Stimulated activated CD8-positive, alpha-beta memory T cell treated with anti-CD3 and anti-CD28 coated beads, Interleukin-12 subunit alpha, Interleukin-12 subunit beta, amount 100 ng/mL, for 1 hour (primary cell): ENCODE results near the gene GCNT3.

Experiments
- DNase-seq: peaks from one replicate; pipeline ENCODE4 v3.0.0-alpha.2; 2020; ENCODE audit warnings: low read depth

GCNT3 gene, protein sequence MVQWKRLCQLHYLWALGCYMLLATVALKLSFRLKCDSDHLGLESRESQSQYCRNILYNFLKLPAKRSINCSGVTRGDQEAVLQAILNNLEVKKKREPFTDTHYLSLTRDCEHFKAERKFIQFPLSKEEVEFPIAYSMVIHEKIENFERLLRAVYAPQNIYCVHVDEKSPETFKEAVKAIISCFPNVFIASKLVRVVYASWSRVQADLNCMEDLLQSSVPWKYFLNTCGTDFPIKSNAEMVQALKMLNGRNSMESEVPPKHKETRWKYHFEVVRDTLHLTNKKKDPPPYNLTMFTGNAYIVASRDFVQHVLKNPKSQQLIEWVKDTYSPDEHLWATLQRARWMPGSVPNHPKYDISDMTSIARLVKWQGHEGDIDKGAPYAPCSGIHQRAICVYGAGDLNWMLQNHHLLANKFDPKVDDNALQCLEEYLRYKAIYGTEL

DNA sequence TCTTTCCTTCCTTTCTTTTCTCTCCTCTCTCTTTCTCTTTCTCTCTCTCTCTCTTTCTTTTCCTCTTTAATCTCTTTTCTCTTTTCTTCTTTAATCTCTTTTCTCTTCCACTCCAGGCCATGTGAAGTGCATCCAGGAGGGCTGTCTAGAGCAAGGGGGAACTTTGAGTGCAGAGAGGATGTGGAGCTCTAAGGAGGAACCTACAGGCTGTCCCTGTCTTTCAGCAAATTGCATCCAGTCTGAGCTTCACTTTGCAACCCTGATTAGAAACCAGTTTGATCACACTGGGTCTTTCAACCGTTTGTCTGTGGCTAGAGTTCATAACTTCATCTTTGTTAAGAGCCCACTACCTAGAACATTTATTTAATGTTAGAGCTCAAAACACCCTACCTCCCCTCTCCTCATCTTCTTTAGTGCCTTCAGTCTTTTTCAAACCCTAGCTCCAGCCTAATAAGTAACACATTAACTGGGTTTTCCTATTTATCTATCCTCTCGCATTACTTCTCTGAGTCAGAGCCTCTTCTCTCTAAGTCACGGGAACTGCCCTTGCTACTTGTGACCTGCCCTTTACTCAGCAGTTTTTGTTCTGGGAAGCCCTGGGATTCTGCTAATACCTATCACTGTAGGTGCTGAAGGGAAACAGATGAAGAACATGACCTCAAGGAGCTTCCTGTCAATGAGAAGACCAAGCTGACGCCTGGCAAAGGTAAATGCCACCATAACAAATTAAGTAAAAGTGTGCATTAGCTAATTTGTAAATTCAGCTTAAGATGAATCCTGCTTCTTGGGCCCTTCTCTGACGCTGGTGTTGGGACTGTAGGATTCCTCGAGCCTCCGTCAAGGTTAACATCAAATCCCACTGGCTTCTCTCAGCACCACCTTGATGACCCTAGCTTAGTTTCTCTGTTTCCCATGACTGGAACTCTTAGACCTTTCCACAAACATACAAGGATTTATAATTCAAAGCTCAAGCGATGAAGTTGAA lies at the start of gene GCNT3:
Gene GCNT3, plus strand, starts transcription at position 508 of the 985 bp plus-strand sequence. CDS start 6,456 bp downstream, outside the sequence.
- DNase-seq, result no peak

DNA sequence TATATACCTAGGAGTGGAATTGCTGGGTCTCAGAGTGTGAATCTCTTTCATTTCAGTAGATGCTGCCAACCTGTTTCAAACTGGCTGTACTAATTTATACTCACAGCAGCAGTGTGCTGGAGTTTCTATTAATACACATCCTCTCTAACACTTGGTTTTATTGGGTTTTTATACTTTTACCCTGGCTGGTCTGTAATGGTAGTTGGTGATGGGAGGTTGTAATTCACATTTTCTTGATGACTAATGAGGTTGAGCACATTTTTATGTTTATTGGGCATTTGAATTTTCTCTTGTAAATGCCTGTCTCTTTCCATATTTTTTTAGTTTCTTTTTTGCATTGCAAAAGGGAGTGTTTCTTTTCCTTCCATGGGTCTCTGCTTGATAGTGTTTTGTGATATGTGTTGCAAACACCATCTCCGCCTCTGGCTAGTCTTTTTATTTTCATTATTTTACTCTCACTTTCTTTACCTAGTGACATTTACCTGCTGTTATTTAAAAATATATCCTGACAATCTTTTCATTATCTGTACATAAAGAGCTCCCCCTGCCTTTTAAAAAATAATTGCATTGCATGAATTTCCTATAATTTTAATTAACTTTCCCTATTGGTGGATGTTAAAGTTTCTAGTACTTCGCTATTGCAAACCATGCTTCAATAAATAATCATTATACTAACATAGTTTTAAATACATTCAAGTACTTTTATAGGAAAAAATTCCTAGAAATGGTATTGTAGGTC lies 49.0 kb upstream of the GCNT3 start:
- DNase-seq, result no peak

DNA sequence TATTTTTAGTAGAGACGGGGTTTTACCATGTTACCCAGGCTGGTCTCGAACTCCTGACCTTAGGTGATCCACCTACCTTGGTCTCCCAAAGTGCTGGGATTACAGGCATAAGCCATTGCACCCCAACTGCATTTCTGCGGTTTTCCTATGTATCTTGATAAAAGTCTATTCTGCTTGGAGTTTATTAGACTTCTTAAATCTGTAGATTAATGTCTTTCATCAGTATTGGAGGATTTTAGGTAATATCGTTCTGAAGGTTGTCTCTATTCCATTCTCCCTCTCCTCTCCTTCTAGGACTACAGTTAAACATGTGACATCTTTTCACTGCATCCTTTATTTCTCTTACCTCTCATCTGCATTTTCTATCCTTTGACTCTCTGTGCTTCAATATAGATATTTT lies 46.3 kb upstream of the GCNT3 start:
- no peak for DNase-seq

DNA sequence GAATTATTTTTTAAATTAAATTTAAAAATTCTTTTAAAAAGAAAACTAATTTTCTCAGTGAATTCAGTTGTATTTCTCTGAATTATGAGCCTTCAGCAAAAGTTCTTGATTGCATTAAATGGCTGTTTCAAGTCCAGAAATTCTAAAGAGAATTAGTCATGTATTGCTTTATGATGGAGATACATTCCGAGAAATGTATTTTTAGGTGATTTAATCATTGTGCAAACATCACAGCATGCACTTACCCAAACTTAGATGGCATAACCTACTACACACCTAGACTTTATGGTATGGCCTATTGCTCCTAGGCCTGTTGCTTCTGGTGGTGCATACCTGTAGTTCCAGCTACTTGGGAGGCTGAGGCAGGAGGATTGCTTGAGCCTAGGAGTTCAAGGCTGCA lies 44.3 kb upstream of the GCNT3 start:
- no peak for DNase-seq

DNA sequence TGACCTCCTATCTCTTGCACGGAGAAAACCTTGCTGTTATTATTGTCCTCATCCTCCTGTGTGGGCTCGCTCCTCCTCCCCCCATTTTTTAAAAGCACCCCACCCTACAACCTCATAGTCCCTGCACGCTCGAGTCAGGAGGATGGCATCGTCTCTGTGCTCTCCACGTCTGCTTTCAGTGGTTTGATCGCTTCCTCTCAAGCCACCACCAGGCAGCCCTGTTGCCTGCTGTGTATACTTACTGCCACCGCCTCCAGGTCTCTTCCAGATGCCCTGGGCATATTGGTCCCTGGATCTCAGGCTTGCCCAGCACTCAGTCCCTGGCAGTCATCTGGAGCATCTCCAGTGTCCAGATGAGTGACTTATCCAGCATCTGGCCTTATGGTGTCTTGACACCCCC lies 42.1 kb upstream of the GCNT3 start:
- no peak for DNase-seq

DNA sequence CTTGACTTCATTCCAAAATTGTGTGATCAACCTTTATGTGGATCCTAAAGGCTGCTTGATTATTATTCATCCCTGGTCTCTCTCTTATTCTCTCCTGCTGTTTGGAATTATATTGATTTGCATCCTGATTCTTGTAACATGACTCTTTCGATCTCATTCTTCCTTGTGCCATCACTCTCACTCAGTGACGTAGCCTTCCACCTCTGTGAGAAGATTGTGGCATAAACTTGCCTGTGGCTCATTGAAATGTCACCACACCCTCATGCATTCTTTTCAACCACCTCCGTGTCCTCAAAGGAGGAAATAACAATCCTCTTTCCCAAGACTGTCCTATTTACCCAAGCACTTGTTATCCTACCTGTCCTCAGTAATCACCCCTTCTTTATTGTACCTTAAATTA lies 41.3 kb upstream of the GCNT3 start:
- no peak for DNase-seq

DNA sequence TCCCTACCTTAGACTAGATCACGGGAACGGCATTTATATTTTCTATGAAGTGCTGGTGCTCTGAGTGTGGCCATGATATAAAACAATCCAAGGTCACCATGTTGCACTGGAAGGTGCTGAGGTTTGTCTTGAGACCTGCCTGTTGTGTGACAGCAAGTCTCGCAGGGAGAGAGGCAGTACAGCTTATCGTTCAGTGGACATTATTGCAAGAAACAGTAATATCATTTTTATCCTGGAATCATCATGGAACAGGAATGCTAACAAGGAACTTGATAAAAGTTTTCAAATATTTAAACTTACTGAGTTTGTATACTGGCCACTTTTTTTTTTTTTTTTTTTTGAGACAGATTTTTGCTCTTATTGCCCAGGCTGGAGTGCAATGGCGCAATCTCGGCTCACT lies 40.0 kb upstream of the GCNT3 start:
- DNase-seq, result no peak

DNA sequence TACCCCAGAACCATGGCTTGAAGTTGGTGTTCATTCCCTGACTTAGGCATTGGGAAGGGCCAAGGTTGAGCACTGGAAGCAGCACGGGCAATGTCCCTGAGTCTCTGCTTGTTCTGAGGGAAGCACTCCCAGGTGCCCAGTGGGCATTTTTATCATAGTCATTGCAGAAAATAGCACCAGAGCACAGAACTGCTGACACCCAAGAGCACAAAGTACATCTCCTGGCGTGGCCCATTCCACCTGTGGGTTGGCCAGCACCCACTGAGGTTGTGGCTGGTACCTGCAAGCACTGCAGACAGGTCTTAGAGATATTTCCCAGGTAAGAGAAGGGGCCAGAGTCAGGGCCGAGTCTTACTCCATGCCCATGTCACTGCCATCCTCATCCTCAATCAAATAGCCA lies 28.5 kb upstream of the GCNT3 start:
- DNase-seq, result no peak

DNA sequence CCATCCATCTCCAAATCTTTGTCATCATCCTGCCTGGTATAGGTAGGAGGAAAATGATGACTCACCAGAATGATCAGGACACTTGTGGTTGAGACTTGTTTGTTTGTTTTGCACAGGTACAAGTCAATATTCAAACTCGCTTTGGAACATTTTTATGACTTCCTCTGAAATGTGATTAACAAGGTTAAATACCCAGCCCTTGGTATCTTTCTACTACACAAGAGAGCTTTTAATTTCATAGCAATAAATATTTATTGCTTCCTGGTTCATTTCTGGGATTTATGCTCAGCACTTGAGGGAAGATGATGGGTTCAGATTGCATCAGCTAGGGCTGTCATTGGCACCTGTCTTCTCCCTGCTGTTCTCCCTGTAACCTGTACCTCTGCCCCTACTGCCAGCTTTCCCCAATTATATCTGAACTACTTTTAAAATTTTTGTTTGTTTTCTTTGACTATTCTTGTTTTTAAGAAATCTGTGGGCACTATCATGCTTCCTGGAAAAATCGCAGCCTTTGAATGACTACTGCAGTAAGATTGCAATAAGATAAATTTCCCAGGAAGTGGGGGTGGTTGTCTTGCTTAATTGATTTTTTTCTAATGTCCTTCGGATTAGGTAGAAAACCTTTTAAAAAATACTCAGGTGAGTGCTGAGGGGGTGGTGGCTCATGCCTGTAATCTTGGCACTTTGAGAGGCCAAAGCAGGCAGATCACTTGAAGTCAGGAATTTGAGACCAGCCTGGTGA lies 24.3 kb upstream of the GCNT3 start:
- no peak for DNase-seq

DNA sequence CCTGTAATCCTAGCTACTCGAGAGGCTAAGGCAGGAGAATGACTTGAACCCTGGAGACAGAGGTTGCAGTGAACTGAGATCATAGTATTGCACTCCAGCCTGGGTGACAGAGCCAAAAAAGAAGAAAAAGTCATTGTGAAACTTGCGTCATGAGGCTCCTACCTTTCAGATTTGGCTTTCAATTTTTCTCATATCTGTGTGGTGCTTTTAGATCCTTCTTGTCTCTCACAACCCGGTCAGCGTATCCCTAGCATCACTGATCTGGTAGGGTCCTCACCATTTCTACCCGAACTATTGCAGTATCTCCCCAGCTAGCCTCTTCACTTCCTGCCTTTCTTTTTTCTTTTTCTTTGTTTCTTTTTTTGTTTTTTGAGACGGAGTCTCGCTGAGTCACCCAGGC lies 21.6 kb upstream of the GCNT3 start:
- DNase-seq, result no peak

DNA sequence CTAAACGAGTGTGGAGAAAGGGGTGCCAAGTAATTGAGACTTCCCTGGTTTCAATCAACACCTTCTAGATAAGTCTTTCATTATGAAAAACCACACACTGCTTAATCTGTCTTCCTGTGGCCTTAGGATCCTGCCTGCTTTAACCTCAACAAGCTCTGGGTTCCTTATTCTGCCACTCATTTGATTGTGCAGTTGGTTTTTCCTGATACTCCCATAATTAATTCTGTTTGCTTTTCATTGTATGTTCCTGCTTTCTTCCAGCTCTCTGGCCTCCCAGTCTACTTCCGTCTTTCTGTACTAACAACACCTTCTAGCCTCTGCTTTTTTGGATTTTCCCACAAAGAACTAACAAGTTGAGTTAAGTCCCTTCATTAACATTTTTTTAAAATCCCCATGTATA lies 20.2 kb upstream of the GCNT3 start:
- DNase-seq, result no peak

DNA sequence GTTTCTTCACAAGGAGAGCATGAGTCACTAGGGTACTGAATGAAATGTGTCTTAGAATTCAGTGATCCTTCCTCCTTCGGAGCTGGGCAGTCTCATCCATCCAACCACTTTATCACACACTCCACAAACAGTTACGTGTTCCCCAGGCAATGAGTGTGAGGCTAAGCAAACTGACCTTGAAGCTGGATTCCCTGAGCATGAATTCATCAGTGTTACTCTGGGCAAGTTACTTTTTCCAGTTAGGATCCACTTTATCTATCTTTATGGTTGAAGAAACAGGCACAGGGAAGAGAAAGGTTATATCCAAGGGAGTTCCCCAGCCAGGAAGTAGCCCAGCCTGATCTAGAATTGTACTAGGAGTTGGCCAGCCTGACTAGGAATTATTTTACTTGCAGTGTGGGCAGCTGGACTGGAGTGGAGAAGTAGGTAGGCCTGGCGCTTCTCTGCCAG lies 17.1 kb upstream of the GCNT3 start:
- DNase-seq, result no peak

DNA sequence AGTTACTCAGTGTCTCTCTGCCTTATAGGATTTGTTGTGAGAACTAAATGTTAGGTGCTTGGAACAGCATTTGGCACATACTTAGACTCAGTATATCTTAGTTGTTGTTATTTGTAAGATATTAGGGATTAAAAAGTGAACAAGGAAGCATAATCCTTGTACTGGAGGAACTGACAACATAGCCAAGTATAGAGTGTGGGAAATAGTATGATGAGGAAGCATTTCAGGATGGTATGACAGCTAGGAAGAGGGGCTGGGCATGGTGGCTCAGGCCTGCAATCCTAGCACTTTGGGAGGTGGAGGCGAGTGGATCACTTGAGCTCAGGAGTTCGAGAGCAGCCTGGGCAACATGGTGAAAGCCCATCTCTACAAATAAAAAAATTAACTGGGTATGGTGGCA lies 16.6 kb upstream of the GCNT3 start:
- DNase-seq, result no peak

DNA sequence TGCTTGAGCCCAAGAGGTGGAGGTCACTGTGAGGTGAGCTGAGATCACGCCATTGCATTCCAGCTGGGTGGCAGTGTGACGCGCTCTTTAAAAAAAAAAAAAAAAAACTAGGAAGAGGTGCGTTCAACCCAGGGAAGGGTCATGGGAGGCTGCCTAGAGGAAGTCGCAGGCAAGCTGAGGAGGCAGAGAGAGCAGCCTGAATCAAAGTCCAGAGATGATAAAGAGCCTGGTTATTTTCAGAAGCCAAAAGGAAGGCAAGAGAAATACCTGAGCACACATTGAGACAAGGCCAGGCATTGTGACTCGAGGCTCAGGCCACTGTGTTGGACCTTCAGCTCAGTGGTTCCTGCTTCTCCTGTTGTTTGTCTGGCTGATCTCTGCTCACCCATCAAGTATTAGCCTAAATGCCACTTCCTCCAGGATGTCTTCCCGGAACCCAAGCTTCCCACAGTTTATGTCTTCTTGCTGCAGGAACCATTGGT lies 16.1 kb upstream of the GCNT3 start:
- DNase-seq, result no peak

DNA sequence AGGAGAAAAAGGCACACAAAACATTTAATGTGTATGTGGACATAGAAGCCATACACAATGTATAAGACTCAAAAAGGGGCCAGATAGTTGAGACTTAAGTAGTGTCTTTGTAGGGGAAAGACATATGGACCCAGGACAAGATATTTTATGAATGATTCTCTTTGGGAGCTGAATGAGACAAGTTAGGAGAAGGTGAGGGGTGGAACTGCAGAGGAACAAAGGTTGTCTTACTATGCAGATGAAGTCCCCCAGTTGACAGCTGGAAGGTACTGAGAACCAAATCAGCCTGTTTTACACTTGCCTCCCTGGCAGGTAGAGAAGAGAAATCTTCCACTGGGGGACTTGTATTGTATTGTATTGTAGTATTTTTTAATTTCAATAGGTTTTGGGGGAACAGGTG lies 14.9 kb upstream of the GCNT3 start:
- DNase-seq, result no peak

DNA sequence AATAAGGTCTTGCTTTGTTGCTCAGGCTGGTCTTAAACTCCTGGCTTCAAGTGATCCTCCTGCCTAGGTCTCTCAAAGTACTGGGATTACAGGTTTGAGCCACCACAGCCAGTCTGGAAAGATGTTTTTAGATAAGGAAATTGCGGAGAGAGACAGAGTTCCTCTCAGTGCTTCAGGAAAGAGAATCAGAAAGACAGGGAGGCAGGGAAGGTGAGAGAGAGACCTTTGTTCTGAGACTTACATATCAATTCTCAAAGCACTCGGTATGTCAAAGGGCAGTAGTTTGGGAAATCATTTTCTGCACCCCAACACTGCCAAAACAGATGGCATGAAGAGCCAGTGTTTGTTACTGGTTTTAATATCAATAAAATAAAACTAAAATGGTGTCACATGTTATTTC lies 13.1 kb upstream of the GCNT3 start:
- no peak for DNase-seq

DNA sequence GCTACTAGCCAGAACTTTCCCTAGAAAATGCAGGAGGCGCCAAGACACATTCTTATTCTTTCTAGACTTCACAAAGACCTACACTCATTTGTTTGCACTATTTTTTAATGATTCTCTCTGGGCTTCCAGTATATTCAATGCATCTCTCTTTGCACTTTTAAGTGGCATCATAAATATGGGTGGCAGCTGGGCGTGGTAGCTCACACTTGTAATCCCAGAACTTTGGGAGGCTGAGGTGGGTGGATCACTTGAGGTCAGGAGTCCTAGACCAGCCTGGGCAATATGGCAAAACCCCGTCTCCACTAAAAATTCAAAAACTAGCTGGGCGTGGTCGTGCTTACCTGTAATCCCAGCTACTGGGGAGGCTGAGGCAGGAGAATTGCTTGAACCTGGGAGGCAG lies 5.6 kb upstream of the GCNT3 start:
- no peak for DNase-seq

DNA sequence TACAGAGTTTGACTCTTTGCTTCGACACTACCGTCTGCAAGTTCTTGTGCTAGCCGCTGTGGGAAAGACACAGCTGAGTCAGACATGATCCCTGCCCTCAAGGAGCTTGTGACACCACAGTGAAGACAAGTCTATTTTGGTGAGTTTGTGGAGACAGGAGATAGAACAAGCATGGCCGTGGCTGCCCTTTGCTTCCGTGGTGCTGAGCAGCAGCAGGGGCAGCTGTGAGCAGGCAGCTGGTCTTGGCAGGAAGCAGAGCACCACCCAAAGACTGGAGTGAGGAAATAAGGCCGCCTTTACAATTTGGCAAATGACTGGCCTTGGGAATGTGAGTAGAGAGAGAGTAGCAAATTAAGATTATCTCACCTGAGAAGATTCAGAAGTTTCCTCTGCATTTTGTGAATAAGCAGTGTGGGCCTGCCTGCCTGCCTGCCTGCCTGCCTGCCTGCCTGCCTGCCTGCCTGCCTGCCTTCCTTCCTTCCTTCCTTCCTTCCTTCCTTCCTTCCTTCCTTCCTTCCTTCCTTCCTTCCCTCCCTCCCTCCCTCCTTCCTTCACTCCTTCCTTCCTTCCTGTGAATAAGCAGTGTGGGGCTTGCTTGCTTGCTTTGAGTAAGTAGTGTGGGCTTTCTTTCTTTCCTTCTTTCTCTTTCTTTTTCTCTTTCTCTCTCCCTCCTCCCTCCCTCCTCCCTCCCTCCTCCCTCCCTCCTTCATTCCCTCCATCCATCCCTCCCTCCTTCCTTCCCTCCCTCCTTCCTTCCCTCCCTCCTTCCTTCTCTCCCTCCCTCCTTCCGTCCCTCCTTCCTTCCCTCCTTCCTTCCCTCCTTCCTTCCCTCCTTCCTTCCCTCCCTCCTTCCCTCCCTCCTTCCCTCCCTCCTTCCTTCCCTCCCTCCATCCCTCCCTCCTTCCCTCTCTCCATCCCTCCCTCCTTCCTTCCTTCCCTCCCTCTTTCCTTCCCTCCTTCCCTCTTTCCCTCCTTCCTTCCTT lies 1.6 kb upstream of the GCNT3 start:
- no peak for DNase-seq

DNA sequence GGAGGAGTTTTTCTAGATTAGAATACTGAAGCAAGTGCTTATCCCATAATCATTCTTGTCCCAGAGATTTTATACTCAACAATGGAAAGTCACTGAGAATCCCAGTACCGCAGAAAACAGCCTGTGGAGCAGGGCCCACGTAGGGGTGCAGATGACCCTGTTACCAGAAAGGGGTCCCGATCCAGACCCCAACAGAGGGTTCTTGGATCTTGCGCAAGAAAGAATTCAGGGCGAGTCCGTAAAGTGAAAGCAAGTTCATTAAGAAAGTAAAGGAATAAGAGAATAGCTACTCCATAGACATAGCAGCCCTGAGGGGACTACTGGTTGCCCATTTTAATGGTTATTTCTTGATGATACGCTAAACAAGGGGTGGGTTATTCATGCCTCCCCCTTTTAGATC lies 2.6 kb downstream of the GCNT3 start:
- no peak for DNase-seq

DNA sequence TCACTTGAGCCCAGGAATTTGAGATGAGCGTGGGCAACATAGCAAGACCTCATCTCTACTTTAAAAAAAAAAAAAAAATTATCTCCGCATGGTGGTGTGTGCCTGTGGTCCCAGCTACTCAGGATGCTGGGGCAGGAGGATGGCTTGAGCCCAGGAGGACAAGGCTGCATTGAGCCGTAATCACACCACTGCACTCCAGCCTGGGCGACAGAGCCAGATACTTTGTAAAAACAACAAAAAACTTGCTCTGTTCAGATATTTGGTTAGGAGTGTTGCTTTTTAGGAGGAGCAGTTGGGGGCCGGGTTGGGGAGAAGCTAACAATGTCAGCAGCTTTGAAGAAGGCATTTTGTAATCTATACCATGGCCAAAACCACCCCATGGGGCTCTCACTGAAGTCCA lies 4.1 kb downstream of the GCNT3 start:
- DNase-seq, result no peak
